GM18909 (cell line): ENCODE results near the gene AAMP.
A peak's percentile ranks its signal among the peaks of the same experiment; 100 is the strongest.
"Not testable (repeated sequence)": the region's sequence is repeated elsewhere in the genome, so short reads cannot be mapped to it uniquely, and the experiment has no call there.

Experiments used
- ATAC-seq: cut with Tn5 transposase; IDR thresholded peaks from one replicate; pipeline ENCODE4 v1.9.1; 2021; ENCODE audit warnings: mild to moderate bottlenecking; ENCODE audit not compliant: unreplicated experiment, poor library complexity

The AAMP gene

DNA sequence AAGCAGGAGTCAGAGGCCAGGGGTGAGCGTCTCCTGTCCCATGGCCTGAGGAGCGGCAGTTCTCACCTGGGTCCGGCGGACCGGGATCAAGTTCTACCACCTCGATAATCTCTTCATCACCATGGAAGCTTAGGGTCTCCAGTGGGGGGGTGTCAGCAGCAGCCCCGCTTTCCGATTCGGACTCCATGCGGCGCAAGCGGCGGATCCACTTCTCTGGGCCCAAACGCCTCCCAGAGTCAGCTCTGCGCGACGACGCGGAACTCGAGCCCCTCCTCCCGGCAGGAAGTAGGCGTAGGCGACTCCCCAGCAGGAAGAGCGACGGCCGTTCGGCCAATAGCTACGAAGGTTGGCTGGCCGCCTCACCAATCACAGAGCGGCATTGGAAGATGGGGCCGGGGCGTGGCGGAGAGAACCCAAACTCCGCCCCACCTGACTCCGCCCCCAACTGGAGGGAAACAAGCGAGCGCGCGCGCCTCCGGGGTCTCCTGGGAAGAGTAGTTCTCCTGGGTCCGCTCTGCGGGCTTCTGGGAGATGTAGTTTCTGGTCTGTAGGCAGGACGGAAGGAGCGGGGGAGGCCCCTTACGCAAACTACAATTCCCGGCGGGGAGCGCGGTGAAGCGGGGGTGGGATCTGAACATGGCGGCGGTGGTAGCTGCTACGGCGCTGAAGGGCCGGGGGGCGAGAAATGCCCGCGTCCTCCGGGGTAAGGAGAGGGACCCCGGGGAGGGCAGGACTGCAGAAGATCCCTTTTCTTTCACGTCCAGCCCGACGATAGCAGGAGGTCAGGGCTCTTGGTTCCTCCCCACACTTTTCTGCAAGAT, at the start of gene AAMP, which contains the start of gene PNKD:
Gene AAMP, minus strand, starts transcription at position 238 of the 821 bp plus-strand sequence. Its CDS starts 51 bp downstream, at position 187.
Gene PNKD, plus strand, starts transcription at position 620 of the 821 bp plus-strand sequence. Its CDS starts 17 bp downstream, at position 637.
- peak; percentile 92 for ATAC-seq

GRCh38 chr2:218318241-218318640, 48.3 kb upstream of the AAMP start:
- ATAC-seq, result no peak

DNA sequence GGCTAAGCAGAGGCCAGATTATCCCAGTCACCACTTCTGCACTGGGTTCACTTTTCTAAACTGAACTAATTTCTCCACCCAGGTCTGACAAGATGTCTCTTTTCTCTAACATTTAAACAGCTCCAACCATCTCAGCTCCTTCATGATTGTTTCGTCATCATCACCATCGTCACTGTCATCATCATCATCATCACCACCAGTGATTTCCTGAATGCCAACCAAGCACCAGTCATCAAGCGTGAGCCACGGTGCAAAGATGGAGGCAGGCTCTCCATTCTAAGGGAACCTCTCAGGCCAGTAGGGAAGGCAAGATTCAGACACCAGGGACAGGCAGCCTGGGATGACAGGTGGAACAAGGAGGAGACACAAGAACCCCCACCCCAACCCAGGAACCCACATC, 47.9 kb upstream of the AAMP start:
- no peak for ATAC-seq

DNA sequence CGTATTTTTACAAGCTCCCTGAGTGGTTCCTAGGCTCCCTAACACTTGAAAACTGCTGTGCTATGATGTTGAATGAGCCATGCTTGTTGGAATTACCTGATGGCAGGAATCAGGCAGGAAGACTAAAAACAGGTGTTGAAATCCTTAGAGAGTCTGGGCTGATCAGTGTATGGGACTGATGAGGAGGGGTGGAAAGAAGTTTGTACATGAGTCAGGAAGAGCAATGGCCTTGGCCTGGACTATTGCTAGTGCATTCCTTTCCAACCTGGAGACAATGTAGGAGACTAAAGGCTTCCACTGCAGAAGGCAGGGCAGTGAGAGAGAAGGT, 47.3 kb upstream of the AAMP start:
- no peak for ATAC-seq

GRCh38 chr2:218315397-218315796, 45.5 kb upstream of the AAMP start:
- ATAC-seq, result no peak

- ATAC-seq, result not testable (repeated sequence)
These were observed 44.8 kb upstream of the AAMP start for GRCh38 chr2:218314764-218315163.

DNA sequence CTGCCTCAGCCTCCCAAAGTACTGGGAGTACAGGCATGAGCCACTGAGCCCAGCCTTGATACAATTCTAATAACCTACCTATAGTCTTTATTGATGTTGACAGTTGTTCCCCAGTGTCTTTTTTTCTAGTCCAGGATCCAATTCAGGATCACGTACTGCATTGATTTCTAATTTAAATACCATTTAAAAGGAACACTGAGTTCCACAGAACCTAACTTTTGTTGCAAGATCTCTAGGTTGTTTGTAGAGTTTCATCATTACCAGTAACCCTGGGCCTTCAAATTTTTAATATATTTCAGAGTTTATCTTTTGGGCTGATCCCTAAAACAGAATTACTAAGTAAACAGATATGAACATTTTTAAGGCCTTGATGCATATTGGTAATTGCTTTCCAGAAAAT, 43.4 kb upstream of the AAMP start:
- no peak for ATAC-seq

GRCh38 chr2:218312267-218312756, 42.4 kb upstream of the AAMP start:
- ATAC-seq, result no peak

DNA sequence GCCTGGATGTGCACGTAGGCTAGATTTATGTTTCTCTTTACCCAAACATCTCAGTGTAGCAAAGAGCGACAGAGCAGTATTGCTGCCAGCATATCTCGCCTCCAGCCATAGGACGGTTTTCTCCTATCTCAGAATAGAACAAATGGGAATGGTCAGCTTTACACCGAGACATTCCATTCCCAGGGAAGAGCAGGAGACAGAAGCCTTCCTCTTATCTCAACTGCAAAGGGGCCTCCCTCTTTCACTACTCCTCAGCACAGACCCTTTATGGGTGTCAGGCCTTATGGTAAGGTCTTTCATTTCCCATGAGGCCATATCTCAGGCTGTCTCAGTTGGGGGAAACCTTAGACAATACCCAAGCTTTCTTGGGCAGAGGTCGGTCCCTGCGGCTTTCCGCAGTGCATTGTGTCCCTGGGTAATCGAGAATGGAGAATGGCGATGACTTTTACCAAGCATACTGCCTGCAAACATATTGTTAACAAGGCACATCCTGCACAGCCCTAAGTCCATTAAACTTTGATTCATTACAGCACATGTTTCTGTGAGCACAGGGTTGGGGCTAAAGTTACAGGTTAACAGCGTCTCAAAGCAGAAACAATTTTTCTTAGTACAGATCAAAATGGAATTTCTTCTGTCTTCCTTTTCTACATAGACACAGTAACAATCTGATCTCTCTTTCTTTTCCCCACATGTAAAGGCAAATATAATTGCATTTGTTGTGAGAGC, 41.8 kb upstream of the AAMP start:
- not testable (repeated sequence) for ATAC-seq

- ATAC-seq, result no peak
These were observed 41.1 kb upstream of the AAMP start for GRCh38 chr2:218310853-218311540.

DNA sequence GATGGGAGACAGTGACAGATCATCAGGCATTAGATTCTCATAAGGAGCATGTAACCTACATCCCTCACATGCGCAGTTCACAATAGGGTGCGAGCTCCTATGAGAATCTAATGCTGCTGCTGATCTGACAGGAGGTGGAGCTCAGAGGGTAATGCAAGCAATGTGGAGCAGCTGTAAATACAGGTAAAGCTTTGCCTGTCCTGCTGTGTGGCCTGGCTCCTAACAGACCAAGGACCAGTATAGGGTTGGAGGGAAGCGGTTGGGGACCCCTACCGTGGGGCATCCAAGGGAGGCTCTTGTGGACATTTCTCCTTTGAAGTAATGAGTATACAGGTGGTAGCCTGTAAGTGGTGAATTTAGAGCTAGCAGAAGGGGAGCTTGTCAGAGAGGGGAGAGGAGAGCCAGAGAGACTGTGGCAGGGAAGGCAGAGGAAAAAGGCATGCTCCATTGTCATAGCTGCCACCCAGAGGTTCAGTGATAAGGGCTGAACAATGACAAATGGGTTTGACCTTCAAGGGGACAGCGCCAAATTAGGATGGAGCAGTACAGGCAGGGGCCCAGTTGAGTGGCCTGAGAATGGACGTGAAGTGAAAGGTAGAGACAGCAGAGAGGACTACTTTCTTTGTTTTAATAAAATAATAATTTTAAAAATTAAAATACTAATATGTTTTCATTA, 37.6 kb upstream of the AAMP start:
- no peak for ATAC-seq

GRCh38 chr2:218306184-218306920, 36.4 kb upstream of the AAMP start:
- ATAC-seq, result no peak

- ATAC-seq, result no peak
These were observed 35.4 kb upstream of the AAMP start for GRCh38 chr2:218305383-218305782.

GRCh38 chr2:218301176-218301819, 31.4 kb upstream of the AAMP start:
- peak; percentile 80 for ATAC-seq

- no peak for ATAC-seq
These were observed 30.2 kb upstream of the AAMP start for GRCh38 chr2:218300141-218300540.

DNA sequence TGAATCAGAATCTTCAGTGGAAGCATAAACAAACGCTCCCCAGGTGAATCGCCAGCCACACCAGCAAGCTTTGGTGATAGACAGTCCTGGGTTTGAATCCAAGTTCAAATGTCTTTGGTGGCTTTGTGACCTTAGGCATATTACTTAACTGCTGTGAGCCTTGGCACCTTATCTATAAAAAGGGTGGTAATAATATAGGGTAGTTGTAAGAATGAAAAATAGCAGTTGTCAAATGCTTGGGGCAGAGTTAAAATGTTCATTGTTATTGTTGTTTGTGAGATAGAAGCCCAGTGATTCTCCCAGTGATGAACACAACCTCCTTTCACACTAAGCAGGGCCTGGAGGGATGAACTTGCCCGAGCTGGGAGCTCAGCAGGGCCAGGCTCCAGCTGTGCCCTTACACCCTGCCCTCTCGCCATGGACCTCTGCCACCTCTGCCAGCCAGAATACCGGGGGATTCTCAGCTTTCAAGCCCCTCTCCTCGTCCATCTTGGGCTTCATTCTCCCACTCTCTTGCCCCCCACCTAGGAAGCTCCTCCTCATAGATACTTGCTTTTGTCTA, 28.5 kb upstream of the AAMP start:
- no peak for ATAC-seq

DNA sequence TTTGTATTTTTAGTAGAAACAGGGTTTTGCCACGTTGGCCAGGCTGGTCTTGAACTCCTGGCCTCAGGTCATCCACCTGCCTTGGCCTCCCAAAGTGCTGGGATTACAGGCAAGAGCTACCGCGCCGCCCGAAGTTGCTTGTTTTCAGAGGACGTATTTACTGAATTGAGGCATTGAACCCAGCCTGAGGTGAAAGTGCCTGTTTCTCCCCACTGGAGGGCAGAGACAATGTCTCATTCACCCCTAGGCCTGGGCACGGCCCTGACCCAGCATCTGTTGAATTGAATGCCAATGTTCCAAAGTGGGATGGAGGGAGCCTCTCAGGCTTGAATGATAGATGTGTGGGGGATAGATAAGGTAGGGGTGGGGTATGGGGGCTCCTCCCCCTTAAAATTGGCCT, 26.9 kb upstream of the AAMP start:
- no peak for ATAC-seq

GRCh38 chr2:218296200-218296599, 26.3 kb upstream of the AAMP start:
- ATAC-seq, result no peak

DNA sequence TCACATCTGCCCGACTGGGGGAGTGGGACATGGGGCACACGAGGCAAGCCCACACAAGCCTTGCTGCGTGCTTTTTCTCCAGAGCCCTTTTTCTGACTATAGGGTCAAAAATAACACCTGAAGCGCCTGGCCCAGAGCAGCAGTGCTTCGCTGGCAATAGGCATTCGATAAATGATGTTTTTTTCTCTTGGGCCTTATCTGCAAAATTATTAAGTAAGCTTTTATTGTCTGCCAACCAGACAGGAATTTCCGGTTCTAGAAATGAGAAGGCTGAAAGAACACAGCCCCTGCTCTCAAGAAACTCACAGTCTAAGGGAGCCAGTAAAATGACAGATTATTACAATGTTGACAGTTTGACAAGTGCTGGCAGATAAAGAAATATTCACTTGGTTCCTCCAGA, 25.1 kb upstream of the AAMP start:
- ATAC-seq, result no peak
